Activated naive CD4-positive, alpha-beta T cell treated with Interleukin-2 at 50 U/mL for 16 hours (primary cell): ENCODE results near the gene MBNL1.
A peak's percentile ranks its signal among the peaks of the same experiment; 100 is the strongest.

Experiments used
- DNase-seq: peaks from one replicate; pipeline ENCODE4 v3.0.0-alpha.2; 2020

MBNL1 gene

GRCh38 chr3:152278756-152279427, 10.2 kb downstream of the MBNL1 start:
- no peak for DNase-seq

- DNase-seq = no peak
These were observed 10.8 kb downstream of the MBNL1 start for GRCh38 chr3:152279479-152279878.

- DNase-seq = no peak
These were observed 11.8 kb downstream of the MBNL1 start for GRCh38 chr3:152280539-152280938.

GRCh38 chr3:152281133-152281713, 12.5 kb downstream of the MBNL1 start:
- no peak for DNase-seq

GRCh38 chr3:152282813-152283212, 14.1 kb downstream of the MBNL1 start:
- no peak for DNase-seq

- no peak for DNase-seq
These were observed 15.0 kb downstream of the MBNL1 start for GRCh38 chr3:152283492-152284381.

- no peak for DNase-seq
These were observed 16.2 kb downstream of the MBNL1 start for GRCh38 chr3:152284906-152285305.

- DNase-seq = no peak
These were observed 16.8 kb downstream of the MBNL1 start for GRCh38 chr3:152285509-152285908.

GRCh38 chr3:152287898-152288576, 19.3 kb downstream of the MBNL1 start:
- DNase-seq = no peak

- no peak for DNase-seq
These were observed 20.0 kb downstream of the MBNL1 start for GRCh38 chr3:152288681-152289080.

- DNase-seq = no peak
These were observed 21.0 kb downstream of the MBNL1 start for GRCh38 chr3:152289708-152290107.

- DNase-seq = no peak
These were observed 21.6 kb downstream of the MBNL1 start for GRCh38 chr3:152290374-152290773.

- DNase-seq = no peak
These were observed 22.5 kb downstream of the MBNL1 start for GRCh38 chr3:152291238-152291637.

GRCh38 chr3:152291649-152292066, 22.9 kb downstream of the MBNL1 start:
- DNase-seq = no peak

- DNase-seq = no peak
These were observed 23.6 kb downstream of the MBNL1 start for GRCh38 chr3:152292366-152292765.

- DNase-seq = no peak
These were observed 24.7 kb downstream of the MBNL1 start for GRCh38 chr3:152293347-152294006.

GRCh38 chr3:152295344-152295743, 26.6 kb downstream of the MBNL1 start:
- DNase-seq = no peak

- no peak for DNase-seq
These were observed 27.1 kb downstream of the MBNL1 start for GRCh38 chr3:152295806-152296205.

GRCh38 chr3:152296382-152296781, 27.7 kb downstream of the MBNL1 start:
- no peak for DNase-seq

GRCh38 chr3:152296971-152297370, 28.2 kb downstream of the MBNL1 start:
- DNase-seq = no peak

- peak; percentile 47 for DNase-seq
These were observed 29.9 kb downstream of the MBNL1 start for GRCh38 chr3:152298393-152299248.
